GM21717 (cell line): Measurements from ENCODE around the gene POP7.
"Not testable (repeated sequence)": the region's sequence is repeated elsewhere in the genome, so short reads cannot be mapped to it uniquely, and the experiment has no call there.

Experiments used
- ATAC-seq: cut with Tn5 transposase; IDR thresholded peaks from one replicate; pipeline ENCODE4 v1.9.1; 2021; ENCODE audit warnings: mild to moderate bottlenecking, moderate library complexity; ENCODE audit not compliant: unreplicated experiment

The POP7 gene

DNA sequence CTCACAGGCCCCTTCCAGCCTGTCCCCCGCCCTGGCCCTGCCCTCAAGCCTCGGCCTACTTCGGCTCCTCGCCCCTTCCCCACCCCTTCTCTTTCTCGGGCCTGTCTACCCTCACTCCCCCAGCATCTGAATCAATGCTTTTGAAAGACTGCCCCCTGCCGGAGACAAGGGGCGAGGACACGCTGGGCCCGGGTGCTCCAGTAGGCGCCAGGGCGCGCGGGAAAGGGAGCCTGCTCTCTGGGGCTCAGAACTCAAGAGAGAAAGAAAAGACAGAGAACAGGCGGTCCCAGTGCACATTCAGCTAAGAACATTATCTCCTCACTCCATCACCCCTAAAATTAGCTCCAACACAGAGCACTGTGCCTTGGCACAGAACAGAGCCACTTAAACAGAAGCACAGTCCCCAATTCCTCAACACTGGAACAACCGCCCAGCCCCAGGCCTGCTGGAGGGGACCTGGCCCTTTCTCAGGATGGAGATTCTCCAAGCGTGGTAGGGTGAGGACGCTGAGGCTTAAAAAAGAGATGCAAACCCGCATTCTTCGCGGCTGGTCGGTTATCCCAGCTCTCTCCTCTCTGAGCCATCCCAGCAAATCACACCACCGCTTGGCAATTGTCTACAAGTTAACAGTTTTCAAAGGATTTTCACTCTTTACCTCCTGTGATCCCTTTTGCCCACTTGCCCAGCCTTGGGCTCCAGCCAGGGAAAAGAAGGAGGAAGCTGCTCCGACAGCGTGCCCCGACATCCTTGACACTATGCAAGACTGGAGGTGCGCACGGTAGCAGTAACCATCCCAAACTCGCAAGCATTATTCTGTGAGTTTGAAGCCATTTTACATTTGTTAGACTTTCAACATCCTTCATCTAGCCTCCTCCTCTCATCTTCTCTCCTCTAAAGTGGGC is 14.0 kb upstream of the POP7 start:
- no peak for ATAC-seq

DNA sequence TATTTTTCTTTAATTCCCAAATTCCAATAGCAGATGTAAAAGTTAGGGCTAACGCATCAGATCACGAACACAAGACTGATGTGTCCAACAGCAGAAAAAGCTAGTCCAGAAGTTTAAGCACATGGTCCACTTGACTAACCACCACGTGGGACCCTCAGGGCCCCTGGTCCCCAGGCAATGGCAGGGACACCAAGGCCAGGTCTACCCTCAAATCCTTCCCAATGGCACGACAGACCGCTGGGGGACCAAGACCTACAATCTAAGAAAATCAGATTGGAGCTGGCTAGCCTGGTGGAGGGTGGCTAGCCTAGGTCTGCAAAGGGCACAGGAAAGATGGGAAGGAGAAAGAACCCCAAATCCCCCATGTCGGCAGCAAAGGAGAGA is 13.4 kb upstream of the POP7 start:
- ATAC-seq = no peak

GRCh38 chr7:100693312-100694097 is 12.4 kb upstream of the POP7 start:
- ATAC-seq = peak; percentile 25

GRCh38 chr7:100694098-100694745 is 11.7 kb upstream of the POP7 start, which contains the start of gene GIGYF1:
Gene GIGYF1, minus strand, starts transcription at chr7:100694250. Its CDS starts 6,012 bp downstream, at chr7:100688238.
- peak; percentile 36 for ATAC-seq

DNA sequence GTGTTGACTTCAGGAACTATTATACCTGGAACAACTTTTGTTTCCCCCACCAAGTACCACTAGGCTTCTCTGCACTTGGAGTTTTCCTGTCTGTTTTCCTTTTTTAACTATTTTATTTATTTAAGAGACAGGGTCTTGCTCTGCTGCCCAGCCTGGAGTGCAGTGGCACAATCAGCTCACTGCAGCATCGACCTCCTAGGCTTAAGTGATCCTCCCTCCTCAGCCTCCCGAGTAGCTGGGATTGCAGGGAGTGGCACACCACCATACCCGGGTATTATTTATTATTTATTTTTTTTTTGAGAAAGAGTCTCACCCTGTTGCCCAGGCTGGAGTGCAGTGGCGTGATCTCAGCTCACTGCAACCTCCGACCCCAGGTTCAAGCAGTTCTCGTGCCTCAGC is 9.8 kb upstream of the POP7 start:
- no peak for ATAC-seq

GRCh38 chr7:100699018-100699417 is 6.9 kb upstream of the POP7 start:
- no peak for ATAC-seq

GRCh38 chr7:100701089-100701488 is 4.8 kb upstream of the POP7 start:
- ATAC-seq = not testable (repeated sequence)

DNA sequence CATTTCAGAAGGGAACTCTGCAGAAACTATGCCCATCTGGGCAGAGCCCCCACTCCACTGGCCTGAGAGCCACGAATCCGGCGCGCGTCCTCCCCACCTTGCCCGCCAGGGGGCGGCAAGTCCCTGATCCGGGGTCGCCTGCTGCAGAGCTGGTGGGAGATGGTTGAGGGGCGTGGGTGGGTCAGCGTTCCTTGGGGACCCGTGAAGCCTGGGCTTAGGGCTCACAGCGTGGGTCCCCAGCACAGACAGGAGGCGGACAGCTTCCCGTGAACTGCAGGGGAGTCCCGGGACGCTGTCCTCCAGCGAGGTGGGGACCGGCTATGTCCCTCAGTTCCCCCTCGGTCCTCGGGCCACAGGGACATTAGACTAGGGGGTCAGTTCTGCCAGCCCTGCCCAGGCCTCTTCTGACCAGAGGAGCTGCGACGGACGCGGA is 585 bp upstream of the POP7 start:
- peak; percentile 53 for ATAC-seq

- ATAC-seq = no peak
These were observed 871 bp downstream of the POP7 start for GRCh38 chr7:100706672-100707311.

DNA sequence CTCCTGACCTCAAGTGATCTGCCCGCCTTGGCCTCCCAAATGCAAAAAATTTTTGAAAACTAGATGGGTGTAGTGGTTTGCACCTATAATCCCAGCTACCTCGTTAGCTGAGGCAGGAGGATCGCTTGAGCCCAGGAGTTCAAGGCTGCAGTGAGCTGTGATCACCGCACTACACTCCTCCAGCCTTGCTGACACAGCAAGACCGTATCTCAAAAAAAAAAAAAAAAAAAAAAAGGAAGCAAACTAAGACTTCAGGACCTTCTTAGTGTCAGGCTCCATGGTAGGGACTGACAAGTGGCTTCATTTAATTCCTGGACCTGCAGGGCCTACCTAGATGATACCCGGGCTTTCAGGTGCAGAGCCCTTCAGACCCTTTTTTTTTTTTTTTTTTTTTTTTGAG is 2.5 kb downstream of the POP7 start:
- no peak for ATAC-seq

GRCh38 chr7:100710452-100710851 is 4.5 kb downstream of the POP7 start:
- no peak for ATAC-seq

- ATAC-seq = no peak
These were observed 5.4 kb downstream of the POP7 start for GRCh38 chr7:100711369-100711768.

GRCh38 chr7:100714725-100715124 is 8.8 kb downstream of the POP7 start:
- ATAC-seq = no peak

DNA sequence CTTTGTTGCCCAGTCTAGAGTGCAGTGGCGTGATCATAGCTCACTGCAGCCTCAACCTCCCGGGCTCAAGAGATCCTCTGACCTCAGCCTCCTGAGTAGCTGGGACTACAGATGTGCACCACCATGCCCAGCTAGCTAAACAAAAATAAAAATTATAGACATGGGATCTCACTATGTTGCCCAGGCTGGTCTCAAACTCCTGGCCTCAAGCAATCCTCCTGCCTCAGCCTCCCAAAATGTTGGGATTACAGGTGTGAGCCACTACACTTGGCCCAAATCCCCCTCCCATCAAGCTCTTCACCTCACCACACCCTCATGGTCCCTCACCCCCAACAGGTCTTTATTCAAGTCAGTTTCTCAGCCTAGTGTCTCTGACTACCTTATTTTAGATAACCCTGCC is 11.2 kb downstream of the POP7 start:
- not testable (repeated sequence) for ATAC-seq

GRCh38 chr7:100719523-100720278 is 13.8 kb downstream of the POP7 start:
- ATAC-seq = no peak

GRCh38 chr7:100720279-100720670 is 14.4 kb downstream of the POP7 start, which contains the start of gene EPO:
Gene EPO, plus strand, starts transcription at chr7:100720468. Its CDS starts 513 bp downstream, at chr7:100720981.
- no peak for ATAC-seq

- ATAC-seq = no peak
These were observed 15.0 kb downstream of the POP7 start for GRCh38 chr7:100720671-100721504.

GRCh38 chr7:100721505-100721812 is 15.5 kb downstream of the POP7 start:
- no peak for ATAC-seq

DNA sequence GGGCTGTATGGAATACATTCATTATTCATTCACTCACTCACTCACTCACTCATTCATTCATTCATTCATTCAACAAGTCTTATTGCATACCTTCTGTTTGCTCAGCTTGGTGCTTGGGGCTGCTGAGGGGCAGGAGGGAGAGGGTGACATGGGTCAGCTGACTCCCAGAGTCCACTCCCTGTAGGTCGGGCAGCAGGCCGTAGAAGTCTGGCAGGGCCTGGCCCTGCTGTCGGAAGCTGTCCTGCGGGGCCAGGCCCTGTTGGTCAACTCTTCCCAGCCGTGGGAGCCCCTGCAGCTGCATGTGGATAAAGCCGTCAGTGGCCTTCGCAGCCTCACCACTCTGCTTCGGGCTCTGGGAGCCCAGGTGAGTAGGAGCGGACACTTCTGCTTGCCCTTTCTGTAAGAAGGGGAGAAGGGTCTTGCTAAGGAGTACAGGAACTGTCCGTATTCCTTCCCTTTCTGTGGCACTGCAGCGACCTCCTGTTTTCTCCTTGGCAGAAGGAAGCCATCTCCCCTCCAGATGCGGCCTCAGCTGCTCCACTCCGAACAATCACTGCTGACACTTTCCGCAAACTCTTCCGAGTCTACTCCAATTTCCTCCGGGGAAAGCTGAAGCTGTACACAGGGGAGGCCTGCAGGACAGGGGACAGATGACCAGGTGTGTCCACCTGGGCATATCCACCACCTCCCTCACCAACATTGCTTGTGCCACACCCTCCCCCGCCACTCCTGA is 16.7 kb downstream of the POP7 start:
- ATAC-seq = no peak
